ENCODE results near the gene PLA2G2A. TPM values are rescaled to one million over a fixed set of nuclear protein-coding genes. Genes with fewer than 3 reads are reported as not detected.
"Not testable (repeated sequence)": the region's sequence is repeated elsewhere in the genome, so short reads cannot be mapped to it uniquely, and the experiment has no call there.

Gene PLA2G2A
- total and polyA plus RNA-seq, 2 donors (not counting 1 experiment from before 2014, with no cell fraction given): not detected

GRCh38 chr1:19990689-19991088, 11.3 kb upstream of the PLA2G2A start:
- CTCF ChIA-PET: no interaction called here
- peaks cover 10% of the 10 kb centered on the region for H3K4me1 Mint-ChIP-seq

GRCh38 chr1:19990182-19990582, 10.8 kb upstream of the PLA2G2A start:
- H3K4me3 Mint-ChIP-seq; H3K27me3 ChIP-seq (replicated peaks in 1 of 4; ENCODE audit: control extremely low read depth in 1 of 4, control insufficient read depth in 3 of 4, insufficient read depth in 4 of 4, low read length in 3 of 4); POLR2A ChIA-PET; H3K4me3 ChIP-seq (ENCODE audit: control extremely low read depth in 1 of 5, extremely low read depth in 1 of 5, insufficient read depth in 1 of 5, low read depth in 2 of 5, low read length in 4 of 5); DNase-seq; CTCF ChIA-PET; ATAC-seq (ENCODE audit: low read depth); H3K9me3 ChIP-seq (ENCODE audit: control extremely low read depth in 1 of 3, control insufficient read depth in 2 of 3, insufficient read depth in 1 of 3, low read length in 2 of 3); H3K4me2 ChIP-seq (replicated peaks; ENCODE audit: low read depth, low read length, poor library complexity, severe bottlenecking); H3K27ac ChIP-seq (ENCODE audit: low read length in 2 of 2); H3K79me2 ChIP-seq (ENCODE audit: control insufficient read depth, insufficient read depth, low read length); H3K27ac Mint-ChIP-seq; H4K20me1 ChIP-seq (ENCODE audit: control insufficient read depth, insufficient read depth, low read length, poor library complexity, severe bottlenecking); intact Hi-C loops (cut with micrococcal nuclease); H2AFZ ChIP-seq (ENCODE audit: insufficient read depth, low read depth, low read length, poor library complexity, severe bottlenecking); H3K36me3 ChIP-seq (replicated peaks in 1 of 2; ENCODE audit: control extremely low read depth in 1 of 2, control insufficient read depth in 1 of 2, extremely low read depth in 1 of 2, insufficient read depth in 2 of 2, low read length in 1 of 2); H3K4me1 Mint-ChIP-seq; H3K9ac ChIP-seq (ENCODE audit: low read length); H3K9me3 Mint-ChIP-seq (ENCODE audit: insufficient read depth): not testable (repeated sequence)
- H3K4me1 ChIP-seq (ENCODE audit: control insufficient read depth in 2 of 2, insufficient read depth in 2 of 2, low read length in 2 of 2): peaks cover 5 to 11% of the 10 kb centered on the region in 2 donors
- 60% methylated on average over 7 of the region's 9 CpGs for WGBS (ENCODE audit: insufficient coverage)
- H3K27me3 Mint-ChIP-seq: peaks cover 34% of the 10 kb centered on the region

More at GRCh38 chr1:19990689-19991088, 11.3 kb upstream of the PLA2G2A start:
- H3K27me3 Mint-ChIP-seq: peaks cover 34% of the 10 kb centered on the region
- TF ChIP-seq EZH2 (IDR thresholded peaks at IDR 0.05; ENCODE audit: borderline replicate concordance, insufficient read depth, low read depth, low read length, poor library complexity, severe bottlenecking) (no peak), CTCF (IDR thresholded peaks at IDR 0.05) (no peak)
- H3K27ac Mint-ChIP-seq: no peak overlapping the region
- no peaks in the 10 kb centered on the region for H3K79me2 ChIP-seq (ENCODE audit: control insufficient read depth, insufficient read depth, low read length)
- H3K27me3 ChIP-seq (replicated peaks in 1 of 4; ENCODE audit: control extremely low read depth in 1 of 4, control insufficient read depth in 3 of 4, insufficient read depth in 4 of 4, low read length in 3 of 4): peaks cover 0 to 8% (median 0%) of the 10 kb centered on the region in 4 experiments
- H3K36me3 ChIP-seq (replicated peaks in 1 of 2; ENCODE audit: control extremely low read depth in 1 of 2, control insufficient read depth in 1 of 2, extremely low read depth in 1 of 2, insufficient read depth in 2 of 2, low read length in 1 of 2): no peaks in the 10 kb centered on the region
- peaks cover 0 to 3% (median 0%) of the 10 kb centered on the region in 3 donors for H3K9me3 ChIP-seq (ENCODE audit: control extremely low read depth in 1 of 3, control insufficient read depth in 2 of 3, insufficient read depth in 1 of 3, low read length in 2 of 3)
- DNase-seq (no peak), ATAC-seq (ENCODE audit: low read depth) (no peak)
- peaks cover 5 to 11% of the 10 kb centered on the region in 2 donors for H3K4me1 ChIP-seq (ENCODE audit: control insufficient read depth in 2 of 2, insufficient read depth in 2 of 2, low read length in 2 of 2)
- H3K4me2 ChIP-seq (replicated peaks; ENCODE audit: low read depth, low read length, poor library complexity, severe bottlenecking): no peak overlapping the region
- no peak overlapping the region for H2AFZ ChIP-seq (ENCODE audit: insufficient read depth, low read depth, low read length, poor library complexity, severe bottlenecking)
- no peak overlapping the region for H3K4me3 Mint-ChIP-seq
- H3K27ac ChIP-seq (ENCODE audit: low read length in 2 of 2): no peak overlapping the region
- no peaks in the 10 kb centered on the region for H4K20me1 ChIP-seq (ENCODE audit: control insufficient read depth, insufficient read depth, low read length, poor library complexity, severe bottlenecking)
- intact Hi-C loops (cut with micrococcal nuclease): no loop called here
- no peak overlapping the region for H3K9ac ChIP-seq (ENCODE audit: low read length)
- 100% methylated on average over 1 of the region's 2 CpGs for WGBS (ENCODE audit: insufficient coverage)
- H3K9me3 Mint-ChIP-seq (ENCODE audit: insufficient read depth): no peaks in the 10 kb centered on the region
- POLR2A ChIA-PET: no interaction called here
- H3K4me3 ChIP-seq (ENCODE audit: control extremely low read depth in 1 of 5, extremely low read depth in 1 of 5, insufficient read depth in 1 of 5, low read depth in 2 of 5, low read length in 4 of 5): no peak overlapping the region

All from B cell (primary cell).